GM12872 (cell line): ENCODE results near the gene TAMM41.

Source experiments
- CTCF ChIP-seq: IDR thresholded peaks from 3 replicates; pipeline ENCODE4 v1.5.1; 2011; ENCODE audit warnings: low read depth, mild to moderate bottlenecking, low read length, moderate library complexity; ENCODE audit not compliant: insufficient read depth

Gene TAMM41

GRCh38 chr3:11846281-11847266 lies at the start of gene TAMM41:
Gene TAMM41 (minus strand): TSS chr3:11846885. CDS start chr3:11846636, 249 bp downstream.
- peak; percentile 93 for TF ChIP-seq CTCF

DNA sequence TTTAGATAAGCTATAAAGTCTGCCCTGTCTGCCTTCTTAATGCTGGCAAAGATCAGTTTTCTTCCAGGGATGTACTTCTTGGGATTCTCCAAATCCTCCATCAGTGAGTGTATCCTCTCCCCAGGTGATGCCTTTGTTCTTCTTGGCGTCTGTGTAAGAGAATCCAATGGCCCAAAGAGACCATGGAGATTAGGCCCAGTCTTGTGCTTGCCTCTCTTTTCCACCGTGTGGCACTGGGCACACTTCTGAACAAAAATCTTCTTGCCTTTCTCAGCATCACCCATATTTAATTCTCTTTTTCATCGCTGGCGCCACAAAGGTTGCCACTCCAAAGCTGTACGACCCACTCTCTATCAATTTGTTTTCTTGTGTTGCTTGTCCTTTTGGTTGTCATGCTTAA lies 32.2 kb upstream of the TAMM41 start:
- TF ChIP-seq CTCF: no peak

DNA sequence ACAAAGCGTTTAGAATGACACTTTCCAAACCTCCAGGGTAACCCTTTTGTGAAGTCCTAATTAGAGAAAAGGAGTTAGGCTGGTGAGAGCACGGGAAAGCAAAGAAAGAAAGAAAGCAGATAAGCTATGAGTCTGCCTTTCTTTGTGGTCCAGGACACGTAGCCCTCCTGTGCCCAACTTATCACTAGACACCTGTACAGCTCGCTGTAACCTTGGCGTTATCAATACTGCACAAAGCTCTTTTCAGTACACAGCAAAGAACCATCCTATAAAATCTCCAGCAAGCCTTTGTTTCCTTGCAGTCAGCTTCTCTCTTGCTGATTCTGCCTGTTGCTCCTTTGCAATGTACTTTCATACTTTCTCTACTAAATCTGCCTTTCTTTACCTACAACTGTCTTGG lies 6.8 kb upstream of the TAMM41 start:
- TF ChIP-seq CTCF: no peak

DNA sequence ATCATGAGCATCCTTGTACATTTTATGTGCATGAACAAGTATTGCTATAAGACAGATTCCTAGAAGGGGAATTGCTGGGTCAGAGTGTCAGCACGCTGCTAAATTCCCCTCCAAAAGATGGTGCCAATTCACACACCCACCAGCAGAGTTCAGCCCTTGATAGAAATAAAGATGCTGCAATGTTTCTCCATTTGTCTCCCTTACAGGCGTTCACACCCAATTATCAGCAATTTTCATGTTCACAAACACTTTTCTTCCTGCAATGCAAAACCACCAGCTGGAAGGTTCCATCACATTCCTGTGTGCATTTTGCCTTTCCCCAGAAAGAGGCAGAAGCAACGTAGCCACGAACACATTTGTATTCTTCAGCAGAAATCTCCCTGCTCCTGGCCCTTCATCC lies 3.3 kb upstream of the TAMM41 start:
- TF ChIP-seq CTCF: 0 out of 3 replicates have a peak, but pooled peaks have one; percentile 10

DNA sequence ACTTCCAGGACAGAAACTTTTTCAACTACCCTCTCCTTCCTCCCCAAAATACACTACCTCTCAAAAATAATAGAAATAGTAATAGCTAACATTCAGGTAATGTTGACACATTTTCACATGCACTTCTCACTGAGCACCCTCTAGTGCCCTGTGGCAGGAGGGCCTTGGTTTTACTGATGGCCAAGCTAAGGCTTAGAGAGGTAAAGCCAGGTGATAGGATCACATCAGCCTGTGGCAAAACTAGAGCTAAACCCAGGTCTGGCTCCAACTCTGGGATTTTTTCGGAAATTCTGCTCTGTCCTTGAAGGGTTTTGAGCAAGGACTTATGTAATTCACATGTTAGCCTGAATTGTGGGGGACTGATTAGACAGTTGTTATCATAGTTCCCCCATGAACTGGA lies 922 bp upstream of the TAMM41 start:
- TF ChIP-seq CTCF: peak; percentile 35; the same call in 2 of the 3 replicates

DNA sequence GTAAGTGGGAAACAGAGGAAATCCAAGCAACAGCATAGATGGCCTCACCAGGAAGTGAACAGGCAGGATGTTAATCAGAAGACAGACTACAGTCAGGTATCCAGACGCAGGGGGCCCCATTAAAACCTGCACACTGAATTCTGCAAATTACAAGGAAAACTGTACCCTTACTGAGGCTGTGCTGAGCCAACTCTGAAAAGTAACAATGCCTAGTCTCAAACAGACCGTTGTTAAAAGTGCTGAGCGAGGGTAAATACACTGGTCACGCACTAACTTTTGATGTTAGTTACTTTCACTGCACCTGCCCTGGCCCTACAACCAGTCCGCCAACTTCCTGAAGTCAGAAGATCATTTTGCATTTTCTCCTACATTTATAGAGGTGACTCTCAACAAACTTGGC lies 1.0 kb downstream of the TAMM41 start:
- no peak for TF ChIP-seq CTCF

- no peak for TF ChIP-seq CTCF
Measured at GRCh38 chr3:11844891-11845290, 1.8 kb downstream of the TAMM41 start.
